HK-2 (cell line): Measurements from ENCODE around the gene DNASE1L3.
"Not testable (repeated sequence)": the region's sequence is repeated elsewhere in the genome, so short reads cannot be mapped to it uniquely, and the experiment has no call there.

Experiments
- DNase-seq: peaks from one replicate; pipeline ENCODE4 v3.0.0-alpha.2; 2018; ENCODE audit not compliant: unreplicated experiment

Gene DNASE1L3, protein sequence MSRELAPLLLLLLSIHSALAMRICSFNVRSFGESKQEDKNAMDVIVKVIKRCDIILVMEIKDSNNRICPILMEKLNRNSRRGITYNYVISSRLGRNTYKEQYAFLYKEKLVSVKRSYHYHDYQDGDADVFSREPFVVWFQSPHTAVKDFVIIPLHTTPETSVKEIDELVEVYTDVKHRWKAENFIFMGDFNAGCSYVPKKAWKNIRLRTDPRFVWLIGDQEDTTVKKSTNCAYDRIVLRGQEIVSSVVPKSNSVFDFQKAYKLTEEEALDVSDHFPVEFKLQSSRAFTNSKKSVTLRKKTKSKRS

GRCh38 chr3:58210761-58211460 lies at the start of gene DNASE1L3:
Gene DNASE1L3 (minus strand): TSS chr3:58210972. CDS start chr3:58210906, 66 bp downstream.
- no peak for DNase-seq

GRCh38 chr3:58260261-58260731 lies 49.5 kb upstream of the DNASE1L3 start:
- peak; percentile 32 for DNase-seq

GRCh38 chr3:58258392-58259055 lies 47.8 kb upstream of the DNASE1L3 start:
- DNase-seq, result no peak

GRCh38 chr3:58256511-58256910 lies 45.7 kb upstream of the DNASE1L3 start:
- no peak for DNase-seq

- DNase-seq, result no peak
These were observed 45.3 kb upstream of the DNASE1L3 start for GRCh38 chr3:58256061-58256460.

GRCh38 chr3:58254144-58254543 lies 43.4 kb upstream of the DNASE1L3 start:
- no peak for DNase-seq

DNA sequence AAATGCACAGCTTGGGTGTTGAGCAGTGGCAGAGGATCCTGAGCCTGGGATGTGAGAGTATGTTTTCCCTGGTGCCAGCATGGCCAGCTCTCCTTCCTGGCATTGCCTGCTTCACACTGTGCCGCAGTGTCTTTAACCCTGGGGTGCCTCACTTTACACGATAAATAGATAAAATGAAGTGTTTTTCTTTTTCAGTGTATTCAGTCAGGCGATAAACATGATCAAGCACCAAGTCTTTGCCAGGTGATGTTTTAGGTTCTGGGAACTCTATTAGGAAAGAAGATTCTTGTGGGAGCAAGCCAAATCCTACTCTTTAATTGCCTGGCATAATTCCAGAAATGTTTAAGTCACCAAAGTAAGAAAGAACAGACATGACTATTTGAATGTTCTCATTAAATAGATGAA lies 40.9 kb upstream of the DNASE1L3 start:
- no peak for DNase-seq

- no peak for DNase-seq
These were observed 39.4 kb upstream of the DNASE1L3 start for GRCh38 chr3:58250093-58250707.

GRCh38 chr3:58249358-58250092 lies 38.8 kb upstream of the DNASE1L3 start:
- DNase-seq, result no peak

GRCh38 chr3:58246148-58247047 lies 35.6 kb upstream of the DNASE1L3 start:
- no peak for DNase-seq

- no peak for DNase-seq
These were observed 33.3 kb upstream of the DNASE1L3 start for GRCh38 chr3:58243976-58244585.

DNA sequence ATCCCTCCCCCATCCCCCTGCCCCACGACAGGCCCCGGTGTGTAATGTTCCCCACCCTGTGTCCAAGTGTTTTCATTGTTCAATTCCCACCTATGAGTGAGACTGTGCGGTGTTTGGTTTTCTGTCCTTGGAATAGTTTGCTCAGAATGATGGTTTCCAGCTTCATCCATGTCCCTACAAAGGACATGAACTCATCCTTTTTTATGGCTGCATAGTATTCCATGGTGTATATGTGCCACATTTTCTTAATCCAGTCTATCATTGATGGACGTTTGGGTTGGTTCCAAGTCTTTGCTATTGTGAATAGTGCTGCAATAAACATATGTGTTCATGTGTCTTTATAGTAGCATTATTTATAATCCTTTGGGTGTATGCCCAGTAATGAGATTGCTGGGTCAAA lies 32.1 kb upstream of the DNASE1L3 start:
- DNase-seq, result not testable (repeated sequence)

DNA sequence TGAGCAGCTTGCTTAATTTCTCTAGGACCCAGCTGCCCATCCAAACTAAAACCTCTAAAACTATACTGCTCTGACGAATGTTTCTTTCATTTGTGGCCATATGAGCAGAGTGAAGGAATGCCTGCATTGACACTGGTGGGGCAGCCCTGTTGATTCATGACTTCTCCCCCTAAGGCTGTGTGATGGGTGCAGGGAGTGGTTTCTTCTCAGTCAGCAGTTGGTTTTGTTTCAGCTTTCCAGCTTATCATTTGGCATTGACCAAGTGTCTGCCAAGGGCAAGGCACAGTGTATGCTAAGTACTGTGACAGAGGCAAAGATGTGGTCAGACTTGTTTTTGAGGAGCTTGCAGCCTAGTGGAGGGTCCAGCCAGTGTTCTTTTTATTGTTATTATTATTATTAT lies 31.6 kb upstream of the DNASE1L3 start:
- no peak for DNase-seq

- DNase-seq, result no peak
These were observed 30.7 kb upstream of the DNASE1L3 start for GRCh38 chr3:58241306-58242044.

GRCh38 chr3:58238830-58239229 lies 28.1 kb upstream of the DNASE1L3 start:
- DNase-seq, result no peak

DNA sequence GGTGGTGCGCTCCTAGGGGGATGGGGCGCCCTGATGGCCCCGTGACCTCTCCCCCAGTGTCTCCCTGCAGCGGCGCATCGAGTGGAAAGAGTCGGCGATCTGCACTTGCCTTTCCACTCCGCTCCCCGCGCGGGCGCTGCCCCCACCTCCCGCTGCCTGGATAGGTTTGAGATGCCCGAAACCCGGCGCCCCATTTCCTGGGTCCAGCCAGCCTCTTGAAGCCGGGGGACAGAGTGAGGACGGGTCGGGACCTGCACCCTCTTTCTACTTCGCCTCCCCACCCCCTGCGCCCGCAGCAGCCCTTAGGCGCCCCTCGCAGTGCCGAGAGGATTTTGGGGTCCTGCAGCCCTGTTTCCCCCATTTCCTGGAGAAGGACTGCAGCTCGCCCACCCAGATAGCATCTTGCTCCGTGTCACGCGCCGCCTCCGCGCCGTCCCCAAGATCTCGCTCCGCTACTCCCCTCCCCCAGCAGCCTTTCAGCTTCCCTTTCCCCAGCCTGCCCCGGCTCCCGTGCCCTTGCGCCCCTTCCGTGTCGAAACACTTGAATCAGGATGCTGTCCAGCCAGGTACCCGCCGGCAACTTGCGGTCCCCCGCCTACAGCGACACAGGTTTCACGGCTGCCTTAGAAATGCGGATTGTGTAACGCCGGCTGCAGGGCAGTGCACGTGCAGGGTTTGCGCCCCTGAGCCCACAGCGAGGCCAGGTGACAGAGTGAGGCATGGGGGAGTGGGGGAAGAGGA lies 27.3 kb upstream of the DNASE1L3 start:
- peak; percentile 19 for DNase-seq

DNA sequence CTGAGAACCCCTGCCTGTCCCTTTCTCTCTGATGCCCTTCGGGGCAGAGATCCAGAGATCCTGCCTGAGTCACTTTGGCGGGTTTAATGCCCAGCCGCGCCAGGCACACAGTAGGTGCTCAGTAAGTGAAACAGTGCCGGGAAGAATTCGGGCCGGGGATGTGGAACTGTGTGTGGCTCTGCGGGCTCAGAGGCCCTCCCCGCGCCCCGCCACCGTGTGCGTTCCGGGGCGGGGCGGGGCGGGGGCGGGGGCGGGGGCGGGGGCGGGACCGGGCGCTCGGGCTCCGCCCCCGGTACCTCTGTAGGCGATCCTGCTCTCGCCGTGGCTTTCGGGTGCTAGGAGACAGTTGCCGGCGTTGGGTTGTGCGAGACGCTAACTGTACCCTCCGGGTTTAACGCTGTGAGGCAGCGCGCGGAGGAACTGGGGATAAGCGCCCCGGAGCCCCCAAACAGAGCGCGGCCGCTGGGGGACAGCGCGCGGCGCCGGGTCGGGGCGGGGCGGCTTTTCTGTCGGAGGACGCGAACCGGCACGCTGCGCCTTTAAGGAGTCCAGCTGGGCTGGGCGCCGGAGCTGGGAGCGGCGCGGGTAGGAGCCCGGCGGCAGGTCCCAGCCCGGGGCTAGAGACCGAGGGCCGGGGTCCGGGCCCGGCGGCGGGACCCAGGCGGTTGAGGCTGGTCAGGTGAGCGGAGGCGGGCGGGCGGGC lies 26.6 kb upstream of the DNASE1L3 start, which contains the start of gene ABHD6:
Gene ABHD6 (plus strand): TSS at position 555 of the 703 bp plus-strand sequence. CDS start 18,795 bp downstream, outside the sequence.
- peak; percentile 72 for DNase-seq
